HL-60 (cell line): Measurements from ENCODE around the gene NAPSA.
"Not testable (repeated sequence)": the region's sequence is repeated elsewhere in the genome, so short reads cannot be mapped to it uniquely, and the experiment has no call there.

ENCODE experiments used
- DNase-seq, 2 experiments: peaks; one replicate each; pipeline ENCODE4 v3.0.0-alpha.2; 2010 to 2020; ENCODE audit warnings: low read depth in 1 of 2, low spot score in 1 of 2
- H3K27ac ChIP-seq: fragments of 250-450 bp; sonication (Bioruptor Pico); replicated peaks from 2 replicates; pipeline ENCODE4 v1.5.1; 2020; ENCODE audit warnings: mild to moderate bottlenecking, moderate library complexity
- H3K27me3 ChIP-seq: fragments of 250-450 bp; sonication (Bioruptor Pico); 2 replicates; pipeline ENCODE4 v1.5.1; 2021; ENCODE audit warnings: mild to moderate bottlenecking, moderate library complexity; ENCODE audit not compliant: insufficient read depth, poor library complexity, severe bottlenecking
- H3K4me3 ChIP-seq: replicated peaks from 2 replicates; pipeline ENCODE4 v1.5.1; 2011; ENCODE audit warnings: mild to moderate bottlenecking, control low read depth, low read length; ENCODE audit not compliant: insufficient read depth
- GABPA ChIP-seq: IDR thresholded peaks from 2 replicates; pipeline ENCODE4 v1.6.1; 2012; ENCODE audit warnings: low read depth
- POLR2AphosphoS5 ChIP-seq: IDR thresholded peaks from 2 replicates; pipeline ENCODE4 v1.6.1; 2012; ENCODE audit warnings: low read depth
- SPI1 ChIP-seq: IDR thresholded peaks from 2 replicates; pipeline ENCODE4 v1.6.1; 2012; ENCODE audit warnings: low read depth, mild to moderate bottlenecking, borderline replicate concordance
- TF ChIP-seq, protein P1 (sequence below): IDR thresholded peaks from 2 replicates; pipeline ENCODE4 v1.6.1; 2012; ENCODE audit warnings: low read depth; ENCODE audit not compliant: insufficient replicate concordance
- TF ChIP-seq, protein P2 (sequence below): IDR thresholded peaks from one replicate; pipeline ENCODE4 v1.5.1; 2011; ENCODE audit warnings: low read length, control low read depth, inconsistent platforms; ENCODE audit not compliant: insufficient read depth

NAPSA gene

GRCh38 chr19:50331994-50332243 lies 33.5 kb downstream of the NAPSA start:
- no peak for DNase-seq
- Histone ChIP-seq H3K27me3 (peaks cover 37% of the 10 kb centered on the region), H3K27ac (no peak overlapping the region), H3K4me3 (no peak overlapping the region)
- TF ChIP-seq SPI1 = no peak
- no peak for TF ChIP-seq GABPA
- TF ChIP-seq, protein P1, sequence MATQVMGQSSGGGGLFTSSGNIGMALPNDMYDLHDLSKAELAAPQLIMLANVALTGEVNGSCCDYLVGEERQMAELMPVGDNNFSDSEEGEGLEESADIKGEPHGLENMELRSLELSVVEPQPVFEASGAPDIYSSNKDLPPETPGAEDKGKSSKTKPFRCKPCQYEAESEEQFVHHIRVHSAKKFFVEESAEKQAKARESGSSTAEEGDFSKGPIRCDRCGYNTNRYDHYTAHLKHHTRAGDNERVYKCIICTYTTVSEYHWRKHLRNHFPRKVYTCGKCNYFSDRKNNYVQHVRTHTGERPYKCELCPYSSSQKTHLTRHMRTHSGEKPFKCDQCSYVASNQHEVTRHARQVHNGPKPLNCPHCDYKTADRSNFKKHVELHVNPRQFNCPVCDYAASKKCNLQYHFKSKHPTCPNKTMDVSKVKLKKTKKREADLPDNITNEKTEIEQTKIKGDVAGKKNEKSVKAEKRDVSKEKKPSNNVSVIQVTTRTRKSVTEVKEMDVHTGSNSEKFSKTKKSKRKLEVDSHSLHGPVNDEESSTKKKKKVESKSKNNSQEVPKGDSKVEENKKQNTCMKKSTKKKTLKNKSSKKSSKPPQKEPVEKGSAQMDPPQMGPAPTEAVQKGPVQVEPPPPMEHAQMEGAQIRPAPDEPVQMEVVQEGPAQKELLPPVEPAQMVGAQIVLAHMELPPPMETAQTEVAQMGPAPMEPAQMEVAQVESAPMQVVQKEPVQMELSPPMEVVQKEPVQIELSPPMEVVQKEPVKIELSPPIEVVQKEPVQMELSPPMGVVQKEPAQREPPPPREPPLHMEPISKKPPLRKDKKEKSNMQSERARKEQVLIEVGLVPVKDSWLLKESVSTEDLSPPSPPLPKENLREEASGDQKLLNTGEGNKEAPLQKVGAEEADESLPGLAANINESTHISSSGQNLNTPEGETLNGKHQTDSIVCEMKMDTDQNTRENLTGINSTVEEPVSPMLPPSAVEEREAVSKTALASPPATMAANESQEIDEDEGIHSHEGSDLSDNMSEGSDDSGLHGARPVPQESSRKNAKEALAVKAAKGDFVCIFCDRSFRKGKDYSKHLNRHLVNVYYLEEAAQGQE = no peak
- TF ChIP-seq POLR2AphosphoS5 = no peak
- TF ChIP-seq, protein P2, sequence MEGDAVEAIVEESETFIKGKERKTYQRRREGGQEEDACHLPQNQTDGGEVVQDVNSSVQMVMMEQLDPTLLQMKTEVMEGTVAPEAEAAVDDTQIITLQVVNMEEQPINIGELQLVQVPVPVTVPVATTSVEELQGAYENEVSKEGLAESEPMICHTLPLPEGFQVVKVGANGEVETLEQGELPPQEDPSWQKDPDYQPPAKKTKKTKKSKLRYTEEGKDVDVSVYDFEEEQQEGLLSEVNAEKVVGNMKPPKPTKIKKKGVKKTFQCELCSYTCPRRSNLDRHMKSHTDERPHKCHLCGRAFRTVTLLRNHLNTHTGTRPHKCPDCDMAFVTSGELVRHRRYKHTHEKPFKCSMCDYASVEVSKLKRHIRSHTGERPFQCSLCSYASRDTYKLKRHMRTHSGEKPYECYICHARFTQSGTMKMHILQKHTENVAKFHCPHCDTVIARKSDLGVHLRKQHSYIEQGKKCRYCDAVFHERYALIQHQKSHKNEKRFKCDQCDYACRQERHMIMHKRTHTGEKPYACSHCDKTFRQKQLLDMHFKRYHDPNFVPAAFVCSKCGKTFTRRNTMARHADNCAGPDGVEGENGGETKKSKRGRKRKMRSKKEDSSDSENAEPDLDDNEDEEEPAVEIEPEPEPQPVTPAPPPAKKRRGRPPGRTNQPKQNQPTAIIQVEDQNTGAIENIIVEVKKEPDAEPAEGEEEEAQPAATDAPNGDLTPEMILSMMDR = no peak

- Histone ChIP-seq H3K27ac (no peak overlapping the region), H3K4me3 (peak overlapping the region; percentile 39), H3K27me3 (peaks cover 42% of the 10 kb centered on the region)
- TF ChIP-seq, protein P1 = no peak
- TF ChIP-seq, protein P2 = no peak
- TF ChIP-seq GABPA (no peak), SPI1 (no peak), POLR2AphosphoS5 (no peak)
- no peak for DNase-seq
These were observed 34.0 kb downstream of the NAPSA start for GRCh38 chr19:50331221-50331993.

GRCh38 chr19:50330365-50331078 lies 34.9 kb downstream of the NAPSA start:
- DNase-seq = peak; percentile 4 to 65
- no peak overlapping the region for H3K27ac ChIP-seq
- H3K4me3 ChIP-seq = peak overlapping the region; percentile 39

DNA sequence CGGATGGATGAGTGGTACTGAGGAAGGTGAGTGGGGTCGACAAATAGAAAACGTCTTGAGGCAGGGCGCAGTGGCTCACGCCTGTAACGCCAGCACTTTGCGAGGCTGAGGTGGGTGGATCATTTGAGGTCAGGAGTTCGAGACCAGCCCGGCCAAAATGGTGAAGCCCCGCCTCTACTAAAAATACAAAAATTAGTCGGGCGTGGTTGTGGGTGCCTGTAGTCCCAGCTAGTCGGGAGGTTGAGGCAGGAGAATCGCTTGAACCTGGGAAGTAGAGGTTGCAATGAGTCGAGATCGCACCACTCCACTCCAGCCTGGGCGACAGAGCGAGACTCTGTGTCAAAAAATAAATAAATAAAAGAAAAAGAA lies 35.5 kb downstream of the NAPSA start:
- H3K27ac ChIP-seq = not testable (repeated sequence)

More at GRCh38 chr19:50330365-50331078, 34.9 kb downstream of the NAPSA start:
- peaks cover 49% of the 10 kb centered on the region for H3K27me3 ChIP-seq
- no peak for TF ChIP-seq POLR2AphosphoS5
- TF ChIP-seq SPI1 = no peak
- TF ChIP-seq GABPA = no peak
- TF ChIP-seq, protein P1 = no peak
- TF ChIP-seq, protein P2 = no peak

More for the DNA sequence above, 35.5 kb downstream of the NAPSA start:
- Histone ChIP-seq H3K27me3 (peaks cover 49% of the 10 kb centered on the region), H3K4me3 (peak overlapping the region; percentile 0; the same call in 1 of the 2 replicates)
- DNase-seq = not testable (repeated sequence)
